ENCODE measurements around the gene NTMT1. TPM values are rescaled to one million over a fixed set of nuclear protein-coding genes. Genes with fewer than 3 reads are reported as not detected.

NTMT1 gene
- polyA plus RNA-seq, 3 donors, result 28.5 to 38.1 (median 32.6) TPM

- DNase-seq (ENCODE audit: extremely low read depth in 1 of 11, low read depth in 9 of 11, low spot score in 4 of 11), result no peak
Observed at GRCh38 chr9:129685220-129685932, 59.4 kb downstream of the NTMT1 start.

Other genes with a start within 250 kb of the NTMT1 start
- 1 to 10 TPM in 1 of 3 donors, under 1 TPM in 1, not detected in 1; 0.69 to 1.4 TPM for gene C9orf50, start 5.1 kb upstream of the NTMT1 start, polyA plus RNA-seq (ENCODE audit: insufficient read length in 3 of 3)
- gene ASB6, start 16.0 kb downstream of the NTMT1 start, polyA plus RNA-seq (ENCODE audit: insufficient read length in 3 of 3), result 10 to 100 TPM; 15.4 to 21.3 (median 19.4) TPM
- gene PRRX2, start 39.5 kb downstream of the NTMT1 start, polyA plus RNA-seq (ENCODE audit: insufficient read length in 3 of 3), result 1 to 10 TPM in 2 of 3 donors, under 1 TPM in 1; 0.87 to 1.3 (median 1.1) TPM
- gene PTGES, start 126.9 kb downstream of the NTMT1 start, polyA plus RNA-seq (ENCODE audit: insufficient read length in 3 of 3), result 1 to 10 TPM; 3.4 to 5.0 (median 4.0) TPM
- gene TOR1B, start 177.0 kb downstream of the NTMT1 start, polyA plus RNA-seq (ENCODE audit: insufficient read length in 3 of 3), result 10 to 100 TPM; 19.4 to 23.9 (median 21.6) TPM
- 10 to 100 TPM; 40.2 to 43.4 (median 41.2) TPM for gene TOR1A, start 198.0 kb downstream of the NTMT1 start, polyA plus RNA-seq (ENCODE audit: insufficient read length in 3 of 3)
- gene C9orf78, start 209.1 kb downstream of the NTMT1 start, polyA plus RNA-seq (ENCODE audit: insufficient read length in 3 of 3), result 10 to 100 TPM; 68.4 to 87.6 (median 81.4) TPM
- gene USP20, start 209.3 kb downstream of the NTMT1 start, polyA plus RNA-seq (ENCODE audit: insufficient read length in 3 of 3), result 10 to 100 TPM; 17.1 to 25.9 (median 21.8) TPM

Data from renal cortex interstitium (tissue), 11 donors.